ENCODE data around the gene SCYL3.
"Not testable (repeated sequence)": the region's sequence is repeated elsewhere in the genome, so short reads cannot be mapped to it uniquely, and the experiment has no call there.

Gene SCYL3

GRCh38 chr1:169893645-169894423 is at the start of gene SCYL3:
TSS of gene SCYL3 (minus strand) at chr1:169893896. CDS start at chr1:169888840, 5,056 bp downstream.
- DNase-seq (ENCODE audit: extremely low spot score, insufficient read length, low read depth) = peak; percentile 84
- FAIRE-seq = peak; percentile 98

DNA sequence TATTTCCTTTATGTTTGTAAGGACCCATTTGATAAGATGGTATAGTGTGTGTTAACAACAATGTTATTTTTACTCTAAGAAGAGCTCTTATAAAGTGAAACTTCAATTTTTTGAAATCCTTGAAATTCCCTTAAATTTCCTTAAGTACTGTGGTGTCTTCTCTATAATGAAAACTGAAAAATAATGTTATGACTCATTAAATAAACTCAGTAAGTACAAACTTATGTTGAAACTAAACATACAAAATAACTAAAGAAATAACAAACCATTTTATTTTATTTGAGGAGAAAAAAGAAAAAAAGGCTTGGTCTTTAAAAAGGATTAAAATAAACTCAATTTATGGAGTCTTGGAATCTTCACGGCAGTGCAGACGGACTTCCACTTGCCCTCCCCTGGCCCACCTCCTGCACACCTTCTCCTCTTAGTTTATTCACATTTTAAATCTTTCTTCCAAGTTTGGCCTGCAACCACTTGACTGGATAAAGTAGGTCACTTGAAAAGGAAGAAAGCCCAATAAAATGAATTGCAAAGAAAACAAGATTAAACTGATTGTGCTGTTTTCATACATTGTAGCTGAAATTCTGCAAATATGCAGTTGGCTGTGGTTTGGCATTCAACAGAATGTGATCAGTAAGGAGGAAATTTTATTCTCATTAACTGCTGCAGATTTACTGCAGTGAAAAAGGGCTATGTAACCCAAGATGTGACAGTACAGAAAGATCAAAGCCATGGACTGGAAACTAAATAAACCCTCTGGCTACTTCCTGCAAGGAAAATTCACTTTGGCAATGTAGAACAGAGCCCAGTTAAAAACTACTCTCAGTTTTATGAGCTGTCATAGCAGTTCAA is 48.5 kb upstream of the SCYL3 start:
- FAIRE-seq (no peak), DNase-seq (ENCODE audit: extremely low spot score, insufficient read length, low read depth) (no peak)

- no peak for DNase-seq (ENCODE audit: extremely low spot score, insufficient read length, low read depth)
- FAIRE-seq = no peak
These were observed 40.5 kb upstream of the SCYL3 start for GRCh38 chr1:169933984-169934725.

GRCh38 chr1:169931795-169932231 is 38.1 kb upstream of the SCYL3 start:
- DNase-seq (ENCODE audit: extremely low spot score, insufficient read length, low read depth) = no peak
- no peak for FAIRE-seq

- no peak for DNase-seq (ENCODE audit: extremely low spot score, insufficient read length, low read depth)
- FAIRE-seq = no peak
These were observed 35.5 kb upstream of the SCYL3 start for GRCh38 chr1:169929210-169929526.

DNA sequence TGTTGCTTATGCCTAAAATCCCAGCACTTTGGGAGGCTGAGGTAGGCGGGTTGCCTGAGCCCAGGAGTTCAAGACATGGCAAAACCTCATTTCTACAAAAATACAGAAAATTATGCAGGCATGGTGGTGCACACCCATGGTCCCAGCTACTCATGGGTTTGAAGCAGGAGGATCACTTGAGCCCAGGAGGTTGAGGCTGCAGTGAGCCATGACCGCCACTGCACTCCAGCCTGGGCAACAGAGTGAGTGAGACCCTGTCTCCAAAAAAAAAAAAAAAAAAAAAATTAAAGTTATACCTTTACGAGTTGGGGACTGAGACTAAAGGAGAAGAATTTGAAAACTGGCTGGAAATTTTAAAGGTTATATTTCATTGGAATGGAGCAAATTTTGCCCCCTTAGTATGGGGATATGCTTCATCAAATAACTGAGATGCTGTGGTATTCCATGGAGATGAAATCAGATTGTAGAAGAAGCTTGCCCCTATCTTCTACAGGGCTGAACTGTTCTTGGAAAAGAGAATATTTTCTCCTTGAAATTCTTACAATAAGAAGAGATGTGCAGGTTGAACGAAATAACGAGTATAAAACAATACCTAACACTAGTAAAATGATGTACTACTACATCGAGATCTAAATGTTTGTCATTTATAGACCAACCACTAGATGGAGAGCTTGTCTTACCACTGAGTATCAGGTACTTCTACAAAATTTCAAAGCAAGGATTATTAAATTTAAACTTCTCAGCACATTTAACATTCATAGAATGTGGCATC is 34.9 kb upstream of the SCYL3 start:
- DNase-seq (ENCODE audit: extremely low spot score, insufficient read length, low read depth) (no peak), FAIRE-seq (peak; percentile 91)

GRCh38 chr1:169925505-169926482 is 32.1 kb upstream of the SCYL3 start:
- FAIRE-seq (peak; percentile 66), DNase-seq (ENCODE audit: extremely low spot score, insufficient read length, low read depth) (no peak)

DNA sequence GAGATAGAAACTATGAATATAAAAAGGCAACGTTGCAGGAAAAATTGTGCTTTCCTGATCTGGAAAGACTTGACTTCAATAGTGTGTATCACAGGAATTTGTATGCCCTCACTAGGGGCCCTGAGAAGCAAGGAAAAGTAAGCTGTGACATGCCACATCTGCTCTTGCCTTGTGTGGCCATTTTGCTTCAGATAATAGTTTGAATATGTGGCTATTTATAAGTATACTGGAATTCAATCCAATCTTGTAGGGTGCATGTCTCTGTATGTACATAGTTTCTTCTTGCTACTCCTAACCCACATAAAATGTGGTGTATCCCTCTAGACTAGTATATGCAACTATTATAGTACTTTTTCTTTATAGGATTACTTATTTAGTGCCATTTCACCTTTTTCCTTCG is 31.1 kb upstream of the SCYL3 start:
- no peak for DNase-seq (ENCODE audit: extremely low spot score, insufficient read length, low read depth)
- FAIRE-seq = no peak

GRCh38 chr1:169924063-169924462 is 30.4 kb upstream of the SCYL3 start:
- FAIRE-seq = no peak
- DNase-seq (ENCODE audit: extremely low spot score, insufficient read length, low read depth) = no peak

GRCh38 chr1:169921080-169921479 is 27.4 kb upstream of the SCYL3 start:
- FAIRE-seq (no peak), DNase-seq (ENCODE audit: extremely low spot score, insufficient read length, low read depth) (no peak)

GRCh38 chr1:169918927-169919326 is 25.2 kb upstream of the SCYL3 start:
- FAIRE-seq (no peak), DNase-seq (ENCODE audit: extremely low spot score, insufficient read length, low read depth) (no peak)

- FAIRE-seq; DNase-seq (ENCODE audit: extremely low spot score, insufficient read length, low read depth): not testable (repeated sequence)
These were observed 24.5 kb upstream of the SCYL3 start for GRCh38 chr1:169918220-169918619.

DNA sequence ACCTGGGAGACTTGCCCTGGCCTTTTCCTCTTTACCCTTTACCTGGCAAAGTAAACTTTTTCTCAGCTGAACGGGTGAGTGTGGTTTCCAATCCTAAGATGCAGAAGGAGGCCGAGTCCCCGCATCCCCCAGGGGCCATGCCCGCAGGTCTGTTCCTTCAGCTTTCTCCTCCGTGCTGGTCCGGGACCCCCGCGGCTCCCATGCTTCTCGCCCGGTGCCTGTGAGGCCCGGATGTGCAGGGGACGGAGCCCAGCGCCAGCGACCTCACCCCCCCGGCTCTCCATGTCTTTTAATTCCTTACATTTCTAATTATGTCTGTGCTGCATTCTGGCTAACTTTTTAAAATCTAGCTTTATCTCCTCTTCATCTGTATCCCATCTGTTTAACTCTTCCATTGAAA is 21.5 kb upstream of the SCYL3 start:
- no peak for DNase-seq (ENCODE audit: extremely low spot score, insufficient read length, low read depth)
- FAIRE-seq = no peak

DNA sequence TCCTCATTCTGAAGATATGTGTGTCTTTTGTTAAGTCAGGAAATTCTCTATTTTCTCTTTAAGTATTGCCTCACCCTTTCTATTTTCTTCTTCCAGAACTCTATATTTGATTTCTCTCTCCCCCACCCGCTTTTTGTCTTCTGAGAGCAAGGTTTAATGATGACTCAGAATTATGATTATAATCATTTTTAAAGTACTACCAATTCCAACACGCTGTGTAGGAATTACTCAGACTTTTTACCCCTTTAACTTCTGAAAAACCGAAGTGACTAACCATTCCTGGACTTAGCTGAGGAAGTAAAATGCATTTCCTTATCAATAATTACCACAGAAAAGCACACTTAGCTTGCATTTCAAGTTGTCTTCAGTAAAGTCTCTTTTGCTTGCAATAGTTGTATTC is 20.8 kb upstream of the SCYL3 start:
- FAIRE-seq (no peak), DNase-seq (ENCODE audit: extremely low spot score, insufficient read length, low read depth) (no peak)

DNA sequence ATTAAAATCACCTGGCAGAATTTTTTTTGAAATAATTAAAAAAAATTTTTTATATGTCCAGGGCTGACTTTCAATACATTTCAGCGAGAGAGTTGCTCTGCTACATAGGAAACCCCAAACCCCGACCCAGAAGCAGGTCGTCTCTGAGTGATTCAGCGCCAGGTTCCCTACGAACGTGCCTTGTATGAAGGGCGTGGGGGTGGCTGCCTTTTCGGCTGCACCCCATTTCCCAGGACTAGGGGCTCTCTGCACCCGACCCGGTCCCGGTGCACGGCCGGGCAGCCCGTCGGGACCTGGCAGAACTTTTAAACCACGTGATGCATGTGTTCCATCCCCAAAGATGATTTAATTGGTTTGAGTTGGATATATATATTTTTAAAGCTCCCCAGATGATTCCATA is 15.8 kb upstream of the SCYL3 start:
- DNase-seq (ENCODE audit: extremely low spot score, insufficient read length, low read depth) = no peak
- FAIRE-seq = no peak

DNA sequence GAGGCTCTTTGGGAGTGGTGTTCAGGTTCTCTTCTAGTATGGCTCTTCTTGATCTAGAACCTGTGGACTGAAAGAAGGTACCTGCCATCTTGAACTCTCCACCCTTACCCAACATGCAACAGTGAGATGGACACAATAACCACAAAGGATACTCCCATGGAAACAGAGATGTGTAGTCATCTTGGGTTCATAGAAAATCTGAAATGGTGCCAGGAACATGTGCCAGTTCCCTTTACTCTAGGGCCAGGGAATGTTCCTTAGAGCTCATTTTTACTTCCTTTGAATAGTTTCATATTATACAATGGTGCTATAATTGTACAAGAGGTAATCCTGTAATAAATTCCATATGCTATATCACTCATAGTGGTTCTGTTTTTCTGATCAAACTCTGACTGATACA is 13.2 kb upstream of the SCYL3 start:
- DNase-seq (ENCODE audit: extremely low spot score, insufficient read length, low read depth) = no peak

GRCh38 chr1:169904834-169905233 is 11.1 kb upstream of the SCYL3 start:
- FAIRE-seq = no peak
- DNase-seq (ENCODE audit: extremely low spot score, insufficient read length, low read depth) = no peak

More for the DNA sequence above, 13.2 kb upstream of the SCYL3 start:
- FAIRE-seq = no peak

DNA sequence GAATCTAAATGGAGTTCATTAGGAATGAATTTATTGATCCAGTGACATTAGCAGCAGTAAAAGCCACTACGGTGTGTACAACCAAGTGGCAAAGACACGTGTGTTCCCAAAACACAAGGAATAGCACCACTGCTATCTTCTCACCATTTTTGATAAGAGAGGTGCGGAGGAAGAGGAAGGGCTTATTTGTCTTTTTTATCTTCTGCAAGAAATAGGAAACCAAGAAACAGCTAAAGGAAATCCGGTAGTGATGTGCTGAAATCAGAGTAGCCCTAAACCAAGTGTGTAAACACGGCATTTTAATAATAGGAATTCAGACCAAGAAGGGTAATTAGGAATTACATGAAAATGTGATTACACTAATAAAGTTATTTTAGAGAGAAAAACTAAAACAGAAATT is 9.1 kb upstream of the SCYL3 start:
- FAIRE-seq (no peak), DNase-seq (ENCODE audit: extremely low spot score, insufficient read length, low read depth) (no peak)

DNA sequence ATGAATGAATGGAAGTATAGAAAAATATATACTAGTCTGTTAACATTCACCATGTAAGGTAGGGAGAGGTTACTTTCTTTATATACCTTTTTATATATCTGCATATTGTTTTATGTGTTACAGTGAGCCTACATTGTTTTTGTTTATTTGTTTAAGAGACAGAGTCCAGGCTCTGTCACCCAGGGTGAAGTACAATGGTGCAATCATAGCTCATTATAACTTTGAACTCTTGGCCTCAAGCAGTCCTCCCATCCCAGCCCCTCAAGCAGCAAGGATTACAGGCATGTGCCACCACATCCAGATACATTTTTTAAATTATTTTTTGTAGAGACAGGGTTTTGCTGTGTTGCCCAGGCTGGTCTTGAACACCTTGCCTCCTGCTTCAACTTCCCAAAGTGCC is 7.4 kb upstream of the SCYL3 start:
- FAIRE-seq (no peak), DNase-seq (ENCODE audit: extremely low spot score, insufficient read length, low read depth) (no peak)
